Endothelial cell (in vitro differentiated cells): Measurements from ENCODE around the gene IL17RC. TPM values are rescaled to one million over a fixed set of nuclear protein-coding genes. Genes with fewer than 3 reads are reported as not detected.
"Not testable (repeated sequence)": the region's sequence is repeated elsewhere in the genome, so short reads cannot be mapped to it uniquely, and the experiment has no call there.

Source experiments
- DNase-seq: peaks from one replicate; pipeline ENCODE4 v3.0.0; 2021; ENCODE audit warnings: low spot score
- H3K27ac Mint-ChIP-seq: one replicate; pipeline ENCODE4 v1.8.0; 2021; ENCODE audit warnings: mixed read lengths, inconsistent platforms; ENCODE audit not compliant: unreplicated experiment
- H3K27me3 Mint-ChIP-seq: one replicate; pipeline ENCODE4 v1.8.0; 2021; ENCODE audit warnings: mild to moderate bottlenecking, moderate library complexity, mixed read lengths, inconsistent platforms; ENCODE audit not compliant: unreplicated experiment
- H3K36me3 Mint-ChIP-seq: one replicate; pipeline ENCODE4 v1.8.0; 2021; ENCODE audit warnings: mild to moderate bottlenecking, low read depth, mixed read lengths, inconsistent platforms; ENCODE audit not compliant: unreplicated experiment
- H3K4me1 Mint-ChIP-seq: one replicate; pipeline ENCODE4 v1.8.0; 2021; ENCODE audit warnings: mild to moderate bottlenecking, mixed read lengths, inconsistent platforms; ENCODE audit not compliant: unreplicated experiment
- H3K4me3 Mint-ChIP-seq: one replicate; pipeline ENCODE4 v1.8.0; 2021; ENCODE audit warnings: mild to moderate bottlenecking, mixed read lengths, inconsistent platforms; ENCODE audit not compliant: unreplicated experiment
- H3K9me3 Mint-ChIP-seq: one replicate; pipeline ENCODE4 v1.8.0; 2021; ENCODE audit warnings: mixed read lengths, inconsistent platforms; ENCODE audit not compliant: unreplicated experiment
- CTCF ChIP-seq: fragments of 200-600 bp; sonication (generic); IDR thresholded peaks from one replicate; pipeline ENCODE4 v1.5.0; 2021; ENCODE audit warnings: antibody characterized with exemption; ENCODE audit not compliant: unreplicated experiment
- total RNA-seq: library from RNA; stranded (reverse); fragmentation: NEBNext Ultra II Directional; extraction: Animal tissue kit (Norgen Biotek cat#: 25700); gene quantifications from one replicate; pipeline ENCODE4 v1.2.1, GENCODE V29; 2021; ENCODE audit not compliant: unreplicated experiment

The IL17RC gene
- total RNA-seq, 1 donor from 2014 or later = 17.5 TPM

- peaks cover 5% of the 10 kb centered on the region for H3K27me3 Mint-ChIP-seq
- no peaks in the 10 kb centered on the region for H3K4me1 Mint-ChIP-seq
- H3K9me3 Mint-ChIP-seq = no peaks in the 10 kb centered on the region
- DNase-seq = no peak
- H3K4me3 Mint-ChIP-seq = no peak overlapping the region
- TF ChIP-seq CTCF = no peak
- H3K36me3 Mint-ChIP-seq = peaks cover 20% of the 10 kb centered on the region
- H3K27ac Mint-ChIP-seq = peak overlapping the region; percentile 43
These were observed 19.2 kb upstream of the IL17RC start for GRCh38 chr3:9897408-9898372.

GRCh38 chr3:9898467-9899241 is 18.2 kb upstream of the IL17RC start:
- no peak for TF ChIP-seq CTCF
- Mint-ChIP-seq H3K27ac (no peak overlapping the region), H3K27me3 (peaks cover 5% of the 10 kb centered on the region), H3K36me3 (peaks cover 10% of the 10 kb centered on the region), H3K9me3 (no peaks in the 10 kb centered on the region), H3K4me1 (peaks cover 4% of the 10 kb centered on the region), H3K4me3 (no peak overlapping the region)
- no peak for DNase-seq

- DNase-seq = no peak
- no peak overlapping the region for H3K27ac Mint-ChIP-seq
- TF ChIP-seq CTCF = no peak
- no peak overlapping the region for H3K4me3 Mint-ChIP-seq
- peaks cover 6% of the 10 kb centered on the region for H3K36me3 Mint-ChIP-seq
- H3K4me1 Mint-ChIP-seq = peaks cover 9% of the 10 kb centered on the region
- H3K27me3 Mint-ChIP-seq = peaks cover 5% of the 10 kb centered on the region
- H3K9me3 Mint-ChIP-seq = no peaks in the 10 kb centered on the region
These were observed 17.6 kb upstream of the IL17RC start for GRCh38 chr3:9899289-9899791.

GRCh38 chr3:9900965-9901415 is 15.9 kb upstream of the IL17RC start:
- H3K36me3 Mint-ChIP-seq, DNase-seq, H3K4me3 Mint-ChIP-seq, H3K9me3 Mint-ChIP-seq, H3K27me3 Mint-ChIP-seq, H3K27ac Mint-ChIP-seq: not testable (repeated sequence)
- H3K4me1 Mint-ChIP-seq = peaks cover 11% of the 10 kb centered on the region

GRCh38 chr3:9901967-9902366 is 14.9 kb upstream of the IL17RC start:
- DNase-seq = no peak
- peaks cover 11% of the 10 kb centered on the region for H3K4me1 Mint-ChIP-seq
- H3K9me3 Mint-ChIP-seq = no peaks in the 10 kb centered on the region
- H3K36me3 Mint-ChIP-seq = no peaks in the 10 kb centered on the region
- TF ChIP-seq CTCF = no peak
- no peak overlapping the region for H3K4me3 Mint-ChIP-seq
- H3K27ac Mint-ChIP-seq = no peak overlapping the region
- peaks cover 5% of the 10 kb centered on the region for H3K27me3 Mint-ChIP-seq
